Panc1 (cell line): ENCODE data around the gene OLFML1. TPM values are rescaled to one million over a fixed set of nuclear protein-coding genes. Genes with fewer than 3 reads are reported as not detected.

ENCODE experiments used
- ATAC-seq: fragments of 200-7000 bp; cut with Tn5 transposase; 2 replicates; pipeline ENCODE4 v1.9.1; 2020; ENCODE audit warnings: mild to moderate bottlenecking, moderate library complexity
- BruUV-seq: library from RNA; stranded (reverse); fragments of 400-500 nt; replicated peaks from 2 replicates; lab custom pipeline; 2021; lab: Mats Ljungman, UMichigan
- CTCF ChIA-PET: fragments of 300-600 bp; sonication (Branson Sonifier 250); formaldehyde crosslinking; loops from one replicate; lab custom pipeline; 2022; ENCODE audit warnings: antibody characterized with exemption; lab: Charles Lee
- POLR2A ChIA-PET: fragments of 300-600 bp; sonication (Branson Sonifier 250); formaldehyde crosslinking; loops from one replicate; lab custom pipeline; 2022; ENCODE audit warnings: antibody characterized with exemption; lab: Charles Lee
- DNase-seq: peaks from one replicate; pipeline ENCODE4 v3.0.0-alpha.2; 2010; ENCODE audit warnings: low read depth, low spot score
- H3K27ac ChIP-seq: 2 replicates; pipeline ENCODE4 v1.5.1; 2011; ENCODE audit warnings: mild to moderate bottlenecking, low read length, inconsistent platforms
- H3K27me3 ChIP-seq: fragments of 200-500 bp; sonication (Bioruptor generic); 2 replicates; pipeline ENCODE4 v1.6.0; 2014; ENCODE audit warnings: low read length, inconsistent platforms; ENCODE audit not compliant: control insufficient read depth, insufficient read depth
- H3K36me3 ChIP-seq: fragments of 200-500 bp; sonication (Bioruptor generic); 2 replicates; pipeline ENCODE4 v1.5.1; 2014; ENCODE audit warnings: inconsistent platforms, mild to moderate bottlenecking, low read length, moderate library complexity; ENCODE audit not compliant: control insufficient read depth, insufficient read depth
- H3K4me1 ChIP-seq: 2 replicates; pipeline ENCODE4 v1.5.1; 2011; ENCODE audit warnings: inconsistent platforms, mild to moderate bottlenecking, low read length, moderate library complexity; ENCODE audit not compliant: control insufficient read depth, insufficient read depth
- H3K4me3 ChIP-seq, 2 experiments: 2 replicates each; pipeline ENCODE4 v1.5.1; 2011 to 2012; ENCODE audit warnings: low read depth in 2 of 2, low read length in 2 of 2, mild to moderate bottlenecking in 2 of 2, inconsistent platforms in 1 of 2, moderate library complexity in 1 of 2
- H3K9me3 ChIP-seq: fragments of 200-500 bp; sonication (Bioruptor generic); 2 replicates; pipeline ENCODE4 v1.5.1; 2014; ENCODE audit warnings: low read depth, mild to moderate bottlenecking, inconsistent platforms, low read length, moderate library complexity; ENCODE audit not compliant: control insufficient read depth, insufficient read depth
- POLR2AphosphoS5 ChIP-seq: IDR thresholded peaks from 2 replicates; pipeline ENCODE4 v1.6.1; 2012; ENCODE audit warnings: mild to moderate bottlenecking, low read depth, low read length, moderate library complexity
- SIN3A ChIP-seq: IDR thresholded peaks from 2 replicates; pipeline ENCODE4 v1.6.1; 2012; ENCODE audit warnings: low read depth, mild to moderate bottlenecking, low read length, moderate library complexity, borderline replicate concordance; ENCODE audit not compliant: insufficient read depth
- TCF7L2 ChIP-seq: IDR thresholded peaks from 2 replicates; pipeline ENCODE4 v1.6.1; 2011; ENCODE audit warnings: mild to moderate bottlenecking, low read depth, low read length, inconsistent platforms
- in situ Hi-C: cut with HindIII; loops from 2 replicates; pipeline ENCODE4 v1.10.0; 2016; ENCODE audit warnings: low sequenced_read_pairs, low pct_unique_long_range_greater_than_20kb
- intact Hi-C: fragments of 100-400 bp; cut with micrococcal nuclease; formaldehyde crosslinking; loops from one replicate; pipeline ENCODE4 v1.10.0; 2022; ENCODE audit not compliant: unreplicated experiment
- total RNA-seq: library from RNA; stranded (reverse); gene quantifications from one replicate; pipeline ENCODE4 v1.2.1, GENCODE V29; 2021; ENCODE audit not compliant: unreplicated experiment
- TF ChIP-seq, protein P1 (sequence below): fragments of 450-650 bp; IDR thresholded peaks from 2 replicates; pipeline ENCODE4 v1.5.1; 2017; ENCODE audit warnings: mild to moderate bottlenecking
- TF ChIP-seq, protein P2 (sequence below), 2 experiments: IDR thresholded peaks; 2 replicates each; pipeline ENCODE4 v1.6.1; 2011 to 2012; ENCODE audit warnings: low read depth in 2 of 2, control low read depth in 1 of 2, low read length in 1 of 2, mild to moderate bottlenecking in 1 of 2, moderate library complexity in 1 of 2; ENCODE audit not compliant: insufficient read depth in 1 of 2

Gene OLFML1
- total RNA-seq, 1 experiment from 2014 or later = not detected

DNA sequence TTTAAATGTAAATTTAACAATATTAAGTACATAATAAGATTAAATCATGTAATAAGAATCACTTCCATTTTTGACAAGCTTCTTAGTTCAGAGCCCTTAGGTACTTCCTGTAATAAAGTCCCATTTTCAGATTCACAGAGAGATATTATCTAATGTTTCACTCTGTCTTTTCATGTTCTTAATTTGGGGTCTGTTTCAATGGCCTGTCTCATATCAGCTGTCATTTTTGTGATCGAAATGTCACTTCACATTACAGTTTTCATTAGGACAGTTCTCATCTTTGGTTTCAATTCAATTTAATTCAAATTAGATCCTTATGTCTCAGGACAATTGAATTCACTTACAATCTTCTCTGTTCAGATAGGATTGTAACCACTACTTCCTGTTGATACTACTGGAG, 22.6 kb upstream of the OLFML1 start:
- Histone ChIP-seq H3K4me3 (no peak overlapping the region), H3K36me3 (no peaks in the 10 kb centered on the region), H3K27me3 (no peaks in the 10 kb centered on the region), H3K9me3 (no peaks in the 10 kb centered on the region), H3K4me1 (no peaks in the 10 kb centered on the region), H3K27ac (no peak overlapping the region)
- ChIA-PET POLR2A (no interaction called here), CTCF (no interaction called here)
- TF ChIP-seq, protein P1, sequence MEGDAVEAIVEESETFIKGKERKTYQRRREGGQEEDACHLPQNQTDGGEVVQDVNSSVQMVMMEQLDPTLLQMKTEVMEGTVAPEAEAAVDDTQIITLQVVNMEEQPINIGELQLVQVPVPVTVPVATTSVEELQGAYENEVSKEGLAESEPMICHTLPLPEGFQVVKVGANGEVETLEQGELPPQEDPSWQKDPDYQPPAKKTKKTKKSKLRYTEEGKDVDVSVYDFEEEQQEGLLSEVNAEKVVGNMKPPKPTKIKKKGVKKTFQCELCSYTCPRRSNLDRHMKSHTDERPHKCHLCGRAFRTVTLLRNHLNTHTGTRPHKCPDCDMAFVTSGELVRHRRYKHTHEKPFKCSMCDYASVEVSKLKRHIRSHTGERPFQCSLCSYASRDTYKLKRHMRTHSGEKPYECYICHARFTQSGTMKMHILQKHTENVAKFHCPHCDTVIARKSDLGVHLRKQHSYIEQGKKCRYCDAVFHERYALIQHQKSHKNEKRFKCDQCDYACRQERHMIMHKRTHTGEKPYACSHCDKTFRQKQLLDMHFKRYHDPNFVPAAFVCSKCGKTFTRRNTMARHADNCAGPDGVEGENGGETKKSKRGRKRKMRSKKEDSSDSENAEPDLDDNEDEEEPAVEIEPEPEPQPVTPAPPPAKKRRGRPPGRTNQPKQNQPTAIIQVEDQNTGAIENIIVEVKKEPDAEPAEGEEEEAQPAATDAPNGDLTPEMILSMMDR = no peak
- TF ChIP-seq TCF7L2 (no peak), POLR2AphosphoS5 (no peak), SIN3A (no peak)
- TF ChIP-seq, protein P2, sequence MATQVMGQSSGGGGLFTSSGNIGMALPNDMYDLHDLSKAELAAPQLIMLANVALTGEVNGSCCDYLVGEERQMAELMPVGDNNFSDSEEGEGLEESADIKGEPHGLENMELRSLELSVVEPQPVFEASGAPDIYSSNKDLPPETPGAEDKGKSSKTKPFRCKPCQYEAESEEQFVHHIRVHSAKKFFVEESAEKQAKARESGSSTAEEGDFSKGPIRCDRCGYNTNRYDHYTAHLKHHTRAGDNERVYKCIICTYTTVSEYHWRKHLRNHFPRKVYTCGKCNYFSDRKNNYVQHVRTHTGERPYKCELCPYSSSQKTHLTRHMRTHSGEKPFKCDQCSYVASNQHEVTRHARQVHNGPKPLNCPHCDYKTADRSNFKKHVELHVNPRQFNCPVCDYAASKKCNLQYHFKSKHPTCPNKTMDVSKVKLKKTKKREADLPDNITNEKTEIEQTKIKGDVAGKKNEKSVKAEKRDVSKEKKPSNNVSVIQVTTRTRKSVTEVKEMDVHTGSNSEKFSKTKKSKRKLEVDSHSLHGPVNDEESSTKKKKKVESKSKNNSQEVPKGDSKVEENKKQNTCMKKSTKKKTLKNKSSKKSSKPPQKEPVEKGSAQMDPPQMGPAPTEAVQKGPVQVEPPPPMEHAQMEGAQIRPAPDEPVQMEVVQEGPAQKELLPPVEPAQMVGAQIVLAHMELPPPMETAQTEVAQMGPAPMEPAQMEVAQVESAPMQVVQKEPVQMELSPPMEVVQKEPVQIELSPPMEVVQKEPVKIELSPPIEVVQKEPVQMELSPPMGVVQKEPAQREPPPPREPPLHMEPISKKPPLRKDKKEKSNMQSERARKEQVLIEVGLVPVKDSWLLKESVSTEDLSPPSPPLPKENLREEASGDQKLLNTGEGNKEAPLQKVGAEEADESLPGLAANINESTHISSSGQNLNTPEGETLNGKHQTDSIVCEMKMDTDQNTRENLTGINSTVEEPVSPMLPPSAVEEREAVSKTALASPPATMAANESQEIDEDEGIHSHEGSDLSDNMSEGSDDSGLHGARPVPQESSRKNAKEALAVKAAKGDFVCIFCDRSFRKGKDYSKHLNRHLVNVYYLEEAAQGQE (IDR thresholded peaks at IDR 0.05; ENCODE audit: insufficient read depth in 1 of 2, low read depth in 2 of 2, low read length in 1 of 2) = no peak
- DNase-seq (no peak), ATAC-seq (no peak)
- in situ Hi-C loops (no loop called here), intact Hi-C loops (no loop called here)
- no TSS peak for BruUV-seq

DNA sequence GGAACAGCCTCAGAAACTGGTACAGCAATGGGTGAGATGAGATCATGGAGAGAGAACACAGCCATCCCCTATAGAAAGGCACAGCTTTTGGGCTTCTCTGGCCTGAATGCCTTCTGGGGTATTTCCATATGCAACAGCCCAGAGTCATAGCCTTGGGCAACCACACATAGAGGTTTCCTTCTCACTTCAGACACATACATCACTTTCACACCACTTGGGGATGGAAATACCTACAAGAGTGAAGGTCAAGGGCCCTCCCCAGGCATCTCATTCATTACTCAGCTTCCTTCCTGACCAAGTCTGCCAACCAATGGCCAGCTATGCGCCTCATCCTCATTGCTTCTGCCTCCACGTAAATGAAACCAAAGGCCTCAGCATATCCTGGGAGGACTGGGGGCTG, 17.7 kb upstream of the OLFML1 start:
- Histone ChIP-seq H3K9me3 (no peaks in the 10 kb centered on the region), H3K4me3 (no peak overlapping the region), H3K27ac (no peak overlapping the region), H3K4me1 (no peaks in the 10 kb centered on the region), H3K27me3 (peaks cover 3% of the 10 kb centered on the region), H3K36me3 (no peaks in the 10 kb centered on the region)
- ChIA-PET POLR2A (no interaction called here), CTCF (no interaction called here)
- TF ChIP-seq TCF7L2 = no peak
- TF ChIP-seq, protein P2 (IDR thresholded peaks at IDR 0.05; ENCODE audit: insufficient read depth in 1 of 2, low read depth in 2 of 2, low read length in 1 of 2) = no peak
- no peak for TF ChIP-seq SIN3A
- TF ChIP-seq POLR2AphosphoS5 = no peak
- intact Hi-C loops (no loop called here), in situ Hi-C loops (no loop called here)
- BruUV-seq = no TSS peak
- ATAC-seq (no peak), DNase-seq (no peak)
